HG03175 (cell line): ENCODE data around the gene CDT1.
"Not testable (repeated sequence)": the region's sequence is repeated elsewhere in the genome, so short reads cannot be mapped to it uniquely, and the experiment has no call there.

Experiments used
- ATAC-seq: cut with Tn5 transposase; IDR thresholded peaks from one replicate; pipeline ENCODE4 v1.9.1; 2021; ENCODE audit warnings: mild to moderate bottlenecking, moderate library complexity; ENCODE audit not compliant: unreplicated experiment

CDT1 gene

GRCh38 chr16:88768071-88768783, 35.4 kb upstream of the CDT1 start:
- ATAC-seq, result no peak

- ATAC-seq, result no peak
Observed at GRCh38 chr16:88769617-88770460, 33.8 kb upstream of the CDT1 start.

GRCh38 chr16:88770461-88771293, 32.9 kb upstream of the CDT1 start:
- peak; percentile 46 for ATAC-seq

- ATAC-seq, result no peak
Observed at GRCh38 chr16:88771294-88771772, 32.3 kb upstream of the CDT1 start.

- not testable (repeated sequence) for ATAC-seq
Observed at GRCh38 chr16:88771781-88772180, 31.8 kb upstream of the CDT1 start.

GRCh38 chr16:88772871-88773811, 30.4 kb upstream of the CDT1 start:
- no peak for ATAC-seq

GRCh38 chr16:88773812-88774291, 29.7 kb upstream of the CDT1 start:
- ATAC-seq, result no peak

- no peak for ATAC-seq
Observed at GRCh38 chr16:88774544-88775393, 28.8 kb upstream of the CDT1 start.

- ATAC-seq, result no peak
Observed at GRCh38 chr16:88775825-88776224, 27.8 kb upstream of the CDT1 start.

- no peak for ATAC-seq
Observed at GRCh38 chr16:88777471-88778270, 25.9 kb upstream of the CDT1 start.

GRCh38 chr16:88778271-88778525, 25.4 kb upstream of the CDT1 start:
- no peak for ATAC-seq

GRCh38 chr16:88778541-88779065, 25.0 kb upstream of the CDT1 start:
- no peak for ATAC-seq

GRCh38 chr16:88779406-88780141, 24.0 kb upstream of the CDT1 start:
- ATAC-seq, result no peak

- no peak for ATAC-seq
Observed at GRCh38 chr16:88780142-88781062, 23.2 kb upstream of the CDT1 start.

GRCh38 chr16:88781140-88782077, 22.2 kb upstream of the CDT1 start:
- ATAC-seq, result no peak
